GM10248 (cell line): ENCODE data around the gene COQ9.

ENCODE experiments used
- CTCF ChIA-PET: fragments of 300-600 bp; sonication (Branson Sonifier 250); formaldehyde crosslinking; extraction: SDS; loops from one replicate; lab custom pipeline; 2021; ENCODE audit warnings: antibody characterized with exemption; lab: Yijun Ruan, JAX
- POLR2A ChIA-PET: fragments of 350-650 bp; sonication (Branson Sonifier 250); formaldehyde crosslinking; extraction: SDS; loops from one replicate; lab custom pipeline; 2020; ENCODE audit warnings: antibody characterized with exemption; lab: Yijun Ruan, JAX
- DNase-seq: peaks from one replicate; pipeline ENCODE4 v3.0.0; 2012; ENCODE audit errors: extremely low spot score
- TF ChIP-seq, protein P1 (sequence below): IDR thresholded peaks from 2 replicates; pipeline ENCODE4 v1.5.1; 2012; ENCODE audit warnings: mild to moderate bottlenecking, low read depth; ENCODE audit errors: extremely low read depth, missing control alignments, control extremely low read depth

COQ9 gene

DNA sequence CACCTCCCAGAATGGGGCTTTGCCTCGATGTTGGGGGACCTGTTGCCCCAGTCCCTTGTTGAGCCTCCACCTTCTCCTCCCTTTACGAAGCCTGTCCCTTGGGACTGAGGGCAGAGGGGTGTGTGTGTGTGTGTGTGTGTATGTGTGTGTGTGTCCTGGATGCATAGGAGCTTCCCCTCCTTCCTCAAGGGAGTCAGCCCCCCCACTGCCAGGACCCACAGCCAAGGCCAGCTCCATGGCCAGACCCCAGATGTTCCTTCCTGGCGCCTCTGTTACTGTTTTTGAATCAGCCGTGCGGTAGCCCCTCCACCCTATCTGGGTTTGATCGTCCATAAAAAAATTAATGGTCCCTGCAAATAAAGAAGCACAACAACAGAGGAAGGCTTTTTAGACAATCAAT lies 56.7 kb downstream of the COQ9 start:
- ChIA-PET POLR2A (no interaction called here), CTCF (interaction anchor here (1.5 to 4.0 kb wide), 4 partner anchors 13 to 73 kb away, joined by 4 to 12 read pairs (median 10); partner anchors contain the start of gene POLR2C)
- TF ChIP-seq, protein P1, sequence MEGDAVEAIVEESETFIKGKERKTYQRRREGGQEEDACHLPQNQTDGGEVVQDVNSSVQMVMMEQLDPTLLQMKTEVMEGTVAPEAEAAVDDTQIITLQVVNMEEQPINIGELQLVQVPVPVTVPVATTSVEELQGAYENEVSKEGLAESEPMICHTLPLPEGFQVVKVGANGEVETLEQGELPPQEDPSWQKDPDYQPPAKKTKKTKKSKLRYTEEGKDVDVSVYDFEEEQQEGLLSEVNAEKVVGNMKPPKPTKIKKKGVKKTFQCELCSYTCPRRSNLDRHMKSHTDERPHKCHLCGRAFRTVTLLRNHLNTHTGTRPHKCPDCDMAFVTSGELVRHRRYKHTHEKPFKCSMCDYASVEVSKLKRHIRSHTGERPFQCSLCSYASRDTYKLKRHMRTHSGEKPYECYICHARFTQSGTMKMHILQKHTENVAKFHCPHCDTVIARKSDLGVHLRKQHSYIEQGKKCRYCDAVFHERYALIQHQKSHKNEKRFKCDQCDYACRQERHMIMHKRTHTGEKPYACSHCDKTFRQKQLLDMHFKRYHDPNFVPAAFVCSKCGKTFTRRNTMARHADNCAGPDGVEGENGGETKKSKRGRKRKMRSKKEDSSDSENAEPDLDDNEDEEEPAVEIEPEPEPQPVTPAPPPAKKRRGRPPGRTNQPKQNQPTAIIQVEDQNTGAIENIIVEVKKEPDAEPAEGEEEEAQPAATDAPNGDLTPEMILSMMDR: no peak
- no peak for DNase-seq

GRCh38 chr16:57504491-57504890 lies 57.2 kb downstream of the COQ9 start:
- POLR2A ChIA-PET: no interaction called here
- no peak for DNase-seq
- TF ChIP-seq, protein P1: no peak
- CTCF ChIA-PET: interaction anchor here (1.3 to 2.4 kb wide), 3 partner anchors 16 to 88 kb away, joined by 4 to 10 read pairs (median 4); no protein-coding TSS in a partner anchor

DNA sequence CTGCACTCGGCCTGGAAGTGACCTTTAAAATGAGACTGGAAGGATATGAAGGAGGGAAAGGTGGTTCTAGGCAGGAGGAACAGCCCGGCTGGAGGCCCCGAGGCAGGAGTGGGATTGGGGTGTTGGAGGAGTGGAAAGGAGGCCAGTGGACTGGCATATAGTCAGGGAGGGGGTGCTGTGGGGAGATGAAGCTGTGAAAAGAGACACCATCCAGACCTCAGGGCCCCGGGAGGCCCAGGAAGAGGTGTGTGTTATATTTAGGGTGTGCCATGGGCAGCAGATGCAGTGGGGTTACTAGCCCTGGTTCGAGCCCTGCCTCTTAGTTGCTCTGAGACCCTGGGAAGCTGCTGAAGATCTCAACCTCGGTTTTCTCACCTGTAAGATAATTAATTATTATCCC lies 57.9 kb downstream of the COQ9 start:
- ChIA-PET POLR2A (no interaction called here), CTCF (interaction anchor here (1.1 to 2.4 kb wide), 4 partner anchors 15 to 88 kb away, joined by 3 to 10 read pairs (median 4); no protein-coding TSS in a partner anchor)
- TF ChIP-seq, protein P1: no peak
- no peak for DNase-seq

- POLR2A ChIA-PET: no interaction called here
- DNase-seq: no peak
- TF ChIP-seq, protein P1: no peak
- CTCF ChIA-PET: interaction anchor here (1.1 to 4.8 kb wide), 2 partner anchors 12 to 15 kb away, joined by 3 to 48 read pairs; no protein-coding TSS in a partner anchor
These were observed 60.1 kb downstream of the COQ9 start for GRCh38 chr16:57507136-57508034.

- TF ChIP-seq, protein P1: no peak
- no peak for DNase-seq
- ChIA-PET POLR2A (interaction anchor here (0.6 kb wide), 1 partner anchor 120 kb away, joined by 4 read pairs; no protein-coding TSS in a partner anchor), CTCF (interaction anchor here (4.8 kb wide), 1 partner anchor 11 kb away, joined by 48 read pairs; no protein-coding TSS in a partner anchor)
These were observed 60.8 kb downstream of the COQ9 start for GRCh38 chr16:57508035-57508425.

GRCh38 chr16:57509231-57509923 lies 62.1 kb downstream of the COQ9 start:
- ChIA-PET POLR2A (no interaction called here), CTCF (interaction anchor here (1.1 to 4.8 kb wide), 3 partner anchors 10 to 47 kb away, joined by 3 to 48 read pairs (median 3); partner anchors contain the start of gene POLR2C)
- no peak for DNase-seq
- TF ChIP-seq, protein P1: no peak
